ENCODE measurements around the gene PCDHGB2.
"Not testable (repeated sequence)": the region's sequence is repeated elsewhere in the genome, so short reads cannot be mapped to it uniquely, and the experiment has no call there.

The PCDHGB2 gene

DNA sequence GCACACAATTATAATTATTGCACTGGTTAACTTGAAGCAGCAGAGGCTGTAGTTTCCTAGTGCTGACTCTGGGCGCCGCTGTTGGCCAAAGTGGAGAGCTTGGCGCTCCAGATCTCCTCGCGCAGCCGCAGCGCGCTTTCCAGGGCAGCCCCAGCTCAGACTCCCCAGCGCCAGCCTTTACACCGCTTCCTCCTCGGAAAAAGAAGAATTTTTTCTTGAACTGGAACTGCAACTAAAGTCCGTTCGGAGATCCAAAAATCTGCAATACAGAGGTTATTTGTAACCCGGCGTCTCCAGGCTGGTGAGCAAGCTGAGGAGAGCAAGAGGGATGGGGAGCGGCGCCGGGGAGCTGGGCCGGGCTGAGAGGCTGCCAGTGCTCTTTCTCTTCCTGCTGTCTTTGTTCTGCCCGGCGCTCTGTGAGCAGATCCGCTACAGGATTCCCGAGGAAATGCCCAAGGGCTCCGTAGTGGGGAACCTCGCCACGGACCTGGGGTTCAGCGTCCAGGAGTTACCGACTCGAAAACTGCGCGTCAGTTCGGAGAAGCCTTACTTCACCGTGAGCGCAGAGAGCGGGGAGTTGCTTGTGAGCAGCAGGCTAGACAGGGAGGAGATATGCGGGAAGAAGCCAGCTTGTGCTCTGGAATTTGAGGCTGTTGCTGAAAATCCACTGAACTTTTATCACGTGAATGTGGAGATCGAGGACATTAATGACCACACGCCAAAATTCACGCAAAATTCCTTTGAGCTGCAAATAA lies 27.9 kb downstream of the PCDHGB2 start, which contains the start of gene PCDHGB4:
PCDHGB4 (plus strand) TSS at position 142 of the 755 bp plus-strand sequence; CDS start at position 329, 187 bp downstream.
- peak in 1 of 2 donors; percentile 43 for DNase-seq

- DNase-seq: no peak
Observed at GRCh38 chr5:141388661-141389060, 28.9 kb downstream of the PCDHGB2 start.

DNA sequence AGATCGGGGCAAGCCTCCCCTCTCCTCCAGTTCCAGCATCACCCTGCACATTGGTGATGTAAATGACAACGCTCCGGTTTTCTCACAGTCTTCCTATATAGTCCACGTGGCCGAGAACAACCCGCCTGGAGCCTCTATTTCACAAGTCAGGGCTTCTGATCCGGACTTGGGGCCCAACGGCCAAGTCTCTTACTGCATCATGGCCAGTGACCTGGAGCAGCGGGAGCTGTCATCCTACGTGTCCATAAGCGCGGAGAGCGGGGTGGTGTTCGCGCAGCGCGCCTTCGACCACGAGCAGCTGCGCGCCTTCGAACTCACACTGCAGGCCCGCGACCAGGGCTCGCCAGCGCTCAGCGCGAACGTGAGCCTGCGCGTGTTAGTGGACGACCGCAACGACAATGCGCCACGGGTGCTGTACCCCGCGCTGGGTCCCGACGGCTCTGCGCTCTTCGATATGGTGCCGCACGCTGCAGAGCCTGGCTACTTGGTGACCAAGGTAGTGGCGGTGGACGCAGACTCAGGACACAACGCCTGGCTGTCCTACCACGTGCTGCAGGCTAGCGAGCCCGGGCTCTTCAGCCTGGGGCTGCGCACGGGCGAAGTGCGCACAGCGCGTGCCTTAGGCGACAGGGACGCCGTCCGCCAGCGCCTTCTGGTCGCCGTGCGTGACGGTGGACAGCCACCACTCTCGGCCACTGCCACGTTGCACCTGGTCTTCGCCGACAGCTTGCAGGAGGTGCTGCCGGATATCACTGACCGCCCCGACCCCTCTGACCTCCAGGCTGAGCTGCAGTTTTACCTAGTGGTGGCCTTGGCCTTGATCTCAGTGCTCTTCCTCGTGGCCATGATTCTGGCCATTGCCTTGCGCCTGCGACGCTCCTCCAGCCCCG lies 29.6 kb downstream of the PCDHGB2 start:
- no peak for DNase-seq

- no peak for DNase-seq
Observed at GRCh38 chr5:141392429-141393198, 32.8 kb downstream of the PCDHGB2 start, which contains the start of gene PCDHGA8. TSS of gene PCDHGA8 (plus strand) at chr5:141392633. CDS start at chr5:141392814, 181 bp downstream.

- DNase-seq: no peak
Observed at GRCh38 chr5:141393267-141393666, 33.5 kb downstream of the PCDHGB2 start.

- not testable (repeated sequence) for DNase-seq
Observed at GRCh38 chr5:141394401-141395187, 34.8 kb downstream of the PCDHGB2 start.

GRCh38 chr5:141397756-141398551 lies 38.2 kb downstream of the PCDHGB2 start, which contains the start of gene PCDHGB5:
TSS of gene PCDHGB5 (plus strand) at chr5:141397947. CDS start at chr5:141398128, 181 bp downstream.
- DNase-seq: peak; percentile 36 to 58

DNA sequence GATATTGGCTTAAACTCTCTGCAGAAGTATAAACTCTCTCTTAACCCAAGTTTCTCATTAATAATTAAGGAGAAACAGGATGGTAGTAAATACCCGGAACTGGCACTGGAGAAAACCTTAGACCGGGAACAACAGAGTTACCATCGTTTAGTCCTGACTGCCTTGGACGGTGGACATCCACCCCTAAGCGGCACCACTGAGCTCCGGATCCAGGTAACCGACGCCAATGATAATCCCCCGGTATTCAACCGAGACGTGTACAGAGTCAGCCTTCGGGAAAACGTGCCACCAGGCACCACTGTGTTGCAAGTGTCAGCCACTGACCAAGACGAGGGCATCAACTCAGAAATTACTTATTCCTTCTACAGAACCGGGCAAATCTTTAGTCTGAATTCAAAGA lies 38.8 kb downstream of the PCDHGB2 start:
- DNase-seq: no peak

GRCh38 chr5:141399555-141400258 lies 39.9 kb downstream of the PCDHGB2 start:
- no peak for DNase-seq

GRCh38 chr5:141402553-141403243 lies 42.9 kb downstream of the PCDHGB2 start, which contains the start of gene PCDHGA9:
TSS of gene PCDHGA9 (plus strand) at chr5:141402778. CDS start at chr5:141402953, 175 bp downstream.
- no peak for DNase-seq

- DNase-seq: no peak
Observed at GRCh38 chr5:141403387-141403786, 43.6 kb downstream of the PCDHGB2 start.

- peak; percentile 49 to 61 for DNase-seq
Observed at GRCh38 chr5:141407790-141408505, 48.2 kb downstream of the PCDHGB2 start, which contains the start of gene PCDHGB6. TSS of gene PCDHGB6 (plus strand) at chr5:141408021. CDS start at chr5:141408203, 182 bp downstream.

- DNase-seq: no peak
Observed at GRCh38 chr5:141409598-141410306, 50.0 kb downstream of the PCDHGB2 start.

DNA sequence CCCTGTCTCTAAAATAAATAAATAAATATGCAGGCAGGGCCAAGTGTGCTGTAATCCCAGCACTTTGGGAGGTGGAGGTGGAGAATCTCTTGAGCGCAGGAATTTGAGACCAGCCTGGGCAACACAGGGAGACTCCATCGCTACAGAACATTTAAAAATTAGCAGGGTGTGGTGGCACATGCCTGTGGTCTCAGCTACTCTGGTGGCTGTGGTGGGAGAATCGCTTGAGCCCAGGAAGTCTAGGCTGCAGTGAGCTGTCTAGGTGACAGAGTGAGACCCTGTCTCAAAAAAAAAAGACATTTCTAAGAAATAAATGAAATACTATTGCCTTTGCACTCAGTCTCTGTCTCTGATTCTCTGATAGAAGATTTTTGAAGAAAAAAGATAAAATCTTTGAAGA lies 51.8 kb downstream of the PCDHGB2 start:
- DNase-seq: no peak

All from stimulated activated CD4-positive, alpha-beta T cell treated with anti-CD3 and anti-CD28 coated beads, Interleukin-2, amount 100 ng/mL, for 24 hours (primary cell).